SU-DHL-6 (cell line): ENCODE results near the gene GPR84.

Experiments
- H2AFZ ChIP-seq: fragments of 200-600 bp; sonication (generic); 2 replicates; pipeline ENCODE4 v1.6.1; 2014; ENCODE audit warnings: low read depth, mild to moderate bottlenecking, moderate library complexity, mixed read lengths, antibody characterized with exemption, low read length; ENCODE audit not compliant: severe bottlenecking
- H3F3A ChIP-seq: fragments of 200-600 bp; shearing (Covaris generic); 2 replicates; pipeline ENCODE4 v1.6.0; 2016; ENCODE audit warnings: antibody characterized with exemption, mild to moderate bottlenecking; ENCODE audit not compliant: insufficient read depth
- H3K27ac ChIP-seq: fragments of 200-600 bp; sonication (generic); 2 replicates; pipeline ENCODE4 v1.5.1; 2016; ENCODE audit warnings: low read depth, mild to moderate bottlenecking, low read length, moderate library complexity, mixed read lengths
- H3K27me3 ChIP-seq: fragments of 200-600 bp; sonication (generic), shearing (Covaris generic); 2 replicates; pipeline ENCODE4 v1.6.0; 2014; ENCODE audit warnings: mild to moderate bottlenecking, low read length
- H3K36me3 ChIP-seq: fragments of 200-600 bp; sonication (generic); 2 replicates; pipeline ENCODE4 v1.6.1; 2014; ENCODE audit warnings: mild to moderate bottlenecking, low read length, mixed read lengths
- H3K4me2 ChIP-seq: fragments of 300-600, 200-600 bp; shearing (Covaris generic), sonication (generic); 2 replicates; pipeline ENCODE4 v1.6.0; 2014; ENCODE audit warnings: low read length, low read depth, mild to moderate bottlenecking; ENCODE audit not compliant: poor library complexity, severe bottlenecking
- H3K4me3 ChIP-seq: fragments of 200-600 bp; sonication (generic); 2 replicates; pipeline ENCODE4 v1.5.1; 2014; ENCODE audit warnings: antibody characterized with exemption, low read length, mild to moderate bottlenecking, mixed read lengths; ENCODE audit not compliant: insufficient read depth, poor library complexity, severe bottlenecking
- H3K79me2 ChIP-seq: fragments of 200-600 bp; sonication (generic); 2 replicates; pipeline ENCODE4 v1.6.1; 2014; ENCODE audit warnings: mild to moderate bottlenecking, low read length, moderate library complexity; ENCODE audit not compliant: insufficient read depth
- H3K9ac ChIP-seq: fragments of 200-600 bp; sonication (generic); 2 replicates; pipeline ENCODE4 v1.7.0; 2014; ENCODE audit warnings: mild to moderate bottlenecking, low read length
- H3K9me2 ChIP-seq: fragments of 200-600 bp; sonication (generic); replicated peaks from 2 replicates; pipeline ENCODE4 v1.6.1; 2014; ENCODE audit warnings: low read length; ENCODE audit not compliant: insufficient read depth
- H3K9me3 ChIP-seq: fragments of 200-600 bp; sonication (generic); 2 replicates; pipeline ENCODE4 v1.6.1; 2014; ENCODE audit warnings: low read length, mixed read lengths; ENCODE audit not compliant: insufficient read depth
- H4K20me1 ChIP-seq: fragments of 200-600 bp; sonication (generic); 2 replicates; pipeline ENCODE4 v1.6.1; 2014; ENCODE audit warnings: low read depth, mild to moderate bottlenecking, antibody characterized with exemption, low read length, moderate library complexity, mixed read lengths
- EZH2phosphoT487 ChIP-seq: fragments of 200-600 bp; sonication (generic), shearing (Covaris generic); conservative IDR thresholded peaks from 2 replicates; pipeline ENCODE4 v1.6.1; 2018; ENCODE audit warnings: mild to moderate bottlenecking, antibody characterized with exemption, low read length, moderate library complexity, mixed read lengths
- TF ChIP-seq, protein P1 (sequence below): fragments of 200-600 bp; sonication (generic); IDR thresholded peaks from one replicate; pipeline ENCODE4 v1.5.1; 2017; ENCODE audit warnings: antibody characterized with exemption, mild to moderate bottlenecking, low read length, moderate library complexity; ENCODE audit not compliant: insufficient read depth, poor library complexity, severe bottlenecking

GPR84 gene

GRCh38 chr12:54352022-54352531, 12.2 kb downstream of the GPR84 start:
- TF ChIP-seq, protein P1, sequence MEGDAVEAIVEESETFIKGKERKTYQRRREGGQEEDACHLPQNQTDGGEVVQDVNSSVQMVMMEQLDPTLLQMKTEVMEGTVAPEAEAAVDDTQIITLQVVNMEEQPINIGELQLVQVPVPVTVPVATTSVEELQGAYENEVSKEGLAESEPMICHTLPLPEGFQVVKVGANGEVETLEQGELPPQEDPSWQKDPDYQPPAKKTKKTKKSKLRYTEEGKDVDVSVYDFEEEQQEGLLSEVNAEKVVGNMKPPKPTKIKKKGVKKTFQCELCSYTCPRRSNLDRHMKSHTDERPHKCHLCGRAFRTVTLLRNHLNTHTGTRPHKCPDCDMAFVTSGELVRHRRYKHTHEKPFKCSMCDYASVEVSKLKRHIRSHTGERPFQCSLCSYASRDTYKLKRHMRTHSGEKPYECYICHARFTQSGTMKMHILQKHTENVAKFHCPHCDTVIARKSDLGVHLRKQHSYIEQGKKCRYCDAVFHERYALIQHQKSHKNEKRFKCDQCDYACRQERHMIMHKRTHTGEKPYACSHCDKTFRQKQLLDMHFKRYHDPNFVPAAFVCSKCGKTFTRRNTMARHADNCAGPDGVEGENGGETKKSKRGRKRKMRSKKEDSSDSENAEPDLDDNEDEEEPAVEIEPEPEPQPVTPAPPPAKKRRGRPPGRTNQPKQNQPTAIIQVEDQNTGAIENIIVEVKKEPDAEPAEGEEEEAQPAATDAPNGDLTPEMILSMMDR: no peak
- no peak for TF ChIP-seq EZH2phosphoT487

DNA sequence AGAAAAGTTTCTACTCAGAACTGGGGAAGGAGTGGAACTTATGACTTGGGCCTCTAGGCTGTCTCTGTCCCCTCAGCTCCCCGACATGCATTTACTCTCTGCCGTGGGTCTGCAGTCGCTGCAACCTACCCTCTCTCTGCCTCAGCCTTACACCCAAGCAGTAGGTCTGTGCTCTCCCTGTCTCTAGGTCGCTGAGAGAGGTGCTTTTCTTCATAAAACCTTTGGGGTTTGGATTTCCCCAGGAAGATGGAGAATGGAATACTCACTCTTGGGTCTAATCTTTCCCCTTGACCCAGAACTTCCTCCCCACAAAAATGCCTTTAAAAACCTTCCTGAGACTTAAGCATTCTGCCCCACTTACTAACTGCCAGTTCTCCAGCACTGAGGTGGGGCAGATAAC, 12.9 kb downstream of the GPR84 start:
- TF ChIP-seq, protein P1: no peak
- TF ChIP-seq EZH2phosphoT487: no peak
- Histone ChIP-seq H3K36me3 (0 out of 2 replicates have a peak, but pooled peaks cover 7% of the 10 kb centered on the region), H3K9me2 (no peaks in the 10 kb centered on the region), H3K4me2 (no peak overlapping the region), H3K9me3 (no peaks in the 10 kb centered on the region), H4K20me1 (no peaks in the 10 kb centered on the region), H2AFZ (no peak overlapping the region), H3F3A (no peaks in the 10 kb centered on the region), H3K4me3 (no peak overlapping the region), H3K27ac (no peak overlapping the region), H3K79me2 (no peaks in the 10 kb centered on the region), H3K9ac (no peak overlapping the region), H3K27me3 (no peaks in the 10 kb centered on the region)

More at GRCh38 chr12:54352022-54352531, 12.2 kb downstream of the GPR84 start:
- H4K20me1 ChIP-seq: no peaks in the 10 kb centered on the region
- no peak overlapping the region for H2AFZ ChIP-seq
- no peaks in the 10 kb centered on the region for H3K79me2 ChIP-seq
- no peak overlapping the region for H3K9ac ChIP-seq
- no peaks in the 10 kb centered on the region for H3K9me2 ChIP-seq
- no peaks in the 10 kb centered on the region for H3K9me3 ChIP-seq
- H3K27me3 ChIP-seq: no peaks in the 10 kb centered on the region
- no peak overlapping the region for H3K4me2 ChIP-seq
- H3K27ac ChIP-seq: no peak overlapping the region
- H3K4me3 ChIP-seq: no peak overlapping the region
- H3K36me3 ChIP-seq: 0 out of 2 replicates have a peak, but pooled peaks cover 7% of the 10 kb centered on the region
- H3F3A ChIP-seq: 0 out of 2 replicates have a peak, but pooled peaks cover 2% of the 10 kb centered on the region

DNA sequence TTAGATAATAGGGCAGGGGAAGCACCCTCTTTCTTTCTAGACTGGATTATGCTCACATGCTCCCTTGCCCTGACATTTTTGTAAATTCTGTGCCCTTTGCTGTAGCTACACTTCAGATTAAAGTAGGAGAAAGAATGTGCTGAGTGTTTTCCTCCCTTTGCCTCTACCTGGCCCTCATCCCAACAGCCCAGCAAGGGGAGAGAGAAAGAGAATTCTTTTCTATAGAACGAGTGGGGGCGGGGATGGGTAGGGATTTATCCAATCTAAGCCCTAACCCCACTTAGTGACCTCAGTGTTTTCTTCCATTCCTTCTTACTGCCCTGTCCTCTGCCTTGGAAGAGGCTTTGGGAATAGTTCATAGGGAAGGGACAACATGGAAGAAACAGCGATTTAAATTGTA, 13.5 kb downstream of the GPR84 start:
- no peak overlapping the region for H2AFZ ChIP-seq
- H3K4me3 ChIP-seq: no peak overlapping the region
- H3K9ac ChIP-seq: no peak overlapping the region
- no peak overlapping the region for H3K4me2 ChIP-seq
- no peaks in the 10 kb centered on the region for H3K27me3 ChIP-seq
- no peaks in the 10 kb centered on the region for H3K9me3 ChIP-seq
- no peaks in the 10 kb centered on the region for H3K9me2 ChIP-seq
- 0 out of 2 replicates have a peak, but pooled peaks cover 7% of the 10 kb centered on the region for H3K36me3 ChIP-seq
- TF ChIP-seq EZH2phosphoT487: no peak
- TF ChIP-seq, protein P1: no peak
- H3F3A ChIP-seq: no peaks in the 10 kb centered on the region
- no peaks in the 10 kb centered on the region for H4K20me1 ChIP-seq
- H3K27ac ChIP-seq: no peak overlapping the region
- H3K79me2 ChIP-seq: no peaks in the 10 kb centered on the region
